Measurements from ENCODE around the gene JTB. TPM values are rescaled to one million over a fixed set of nuclear protein-coding genes. Genes with fewer than 3 reads are reported as not detected.

Gene JTB
- total and polyA plus RNA-seq, 7 donors = 171 to 324 (median 245) TPM

DNA sequence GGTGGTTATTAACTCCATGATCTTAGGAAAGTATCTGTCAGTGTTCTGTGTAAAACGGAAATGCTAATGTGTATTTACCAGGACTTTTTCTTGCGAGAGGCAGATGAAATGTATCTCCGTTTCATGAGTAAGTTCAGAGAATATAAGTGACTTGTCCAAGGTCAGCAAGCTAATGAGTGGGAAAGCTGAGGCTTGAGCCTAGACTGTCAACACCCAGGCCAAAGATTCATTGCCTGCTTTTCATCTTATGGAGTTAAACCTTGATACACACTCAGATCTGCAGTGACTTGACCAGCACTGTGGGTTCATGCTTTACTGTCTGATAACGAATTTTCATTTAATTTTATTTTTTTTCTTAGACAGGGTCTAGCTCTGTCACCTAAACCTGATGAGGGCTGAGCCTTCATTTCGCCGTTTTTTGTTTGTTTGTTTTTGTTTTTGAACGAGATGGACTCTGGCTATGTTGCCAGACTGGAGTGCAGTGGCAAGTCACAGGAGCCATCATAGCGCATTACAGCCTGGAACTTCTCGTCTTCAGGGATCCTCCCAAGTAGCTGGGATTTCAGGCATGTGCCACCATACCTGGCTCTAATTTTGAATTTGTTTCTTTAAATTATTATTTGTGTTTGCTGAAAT is 918 bp upstream of the JTB start:
- 39 to 66% methylated on average over 9 of the region's 9 CpGs for WGBS, 2 donors
- Histone ChIP-seq H3K9me3 (no peaks in the 10 kb centered on the region), H3K4me1 (peaks cover 0 to 28% (median 23%) of the 10 kb centered on the region in 4 donors), H3K27ac (peak overlapping the region; percentile 92 to 96 (median 92)), H3K27me3 (no peaks in the 10 kb centered on the region), H3K36me3 (peaks cover 0 to 62% (median 23%) of the 10 kb centered on the region in 4 donors), H3K4me3 (peak overlapping the region in 3 of 4 donors; percentile 76 to 92 (median 90))
- intact Hi-C loops (cut with DNase I) = no loop called here
- DNase-seq = no peak
- TF ChIP-seq POLR2AphosphoS5 (IDR thresholded peaks at IDR 0.05) (no peak), POLR2A (IDR thresholded peaks at IDR 0.05) (no peak), EP300 (IDR thresholded peaks at IDR 0.05) (no peak)

DNA sequence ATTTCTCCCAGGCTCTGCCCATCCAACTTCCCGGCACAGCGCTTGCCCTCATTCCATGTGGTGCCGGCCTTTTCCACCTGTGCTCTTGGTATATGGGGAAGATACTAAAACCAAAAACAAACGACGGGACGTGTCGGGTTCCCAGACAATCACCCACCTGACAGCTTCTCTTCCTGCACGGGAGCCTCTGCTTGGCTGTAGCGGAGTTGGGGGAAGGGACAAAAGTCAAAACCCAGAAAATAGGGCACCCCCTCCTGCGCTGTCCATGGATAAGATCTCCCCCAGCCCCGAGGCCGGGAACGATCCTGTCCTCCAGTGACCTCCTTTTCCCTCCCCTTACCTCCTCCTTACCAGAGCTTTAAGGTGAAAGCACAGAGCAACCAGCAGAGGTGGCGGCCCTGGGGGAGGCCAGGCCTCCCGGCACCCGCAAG is 640 bp downstream of the JTB start:
- H3K4me3 ChIP-seq = peak overlapping the region; percentile 76 to 99 (median 91)
- H3K4me1 ChIP-seq = peaks cover 0 to 28% (median 23%) of the 10 kb centered on the region in 4 donors
- no peaks in the 10 kb centered on the region for H3K27me3 ChIP-seq
- WGBS, 2 donors = 1% methylated on average over 16 of the region's 16 CpGs
- H3K27ac ChIP-seq = peak overlapping the region; percentile 92 to 96 (median 92)
- H3K36me3 ChIP-seq = peaks cover 0 to 50% (median 23%) of the 10 kb centered on the region in 4 donors
- no peak for DNase-seq
- no peaks in the 10 kb centered on the region for H3K9me3 ChIP-seq
- TF ChIP-seq POLR2AphosphoS5 (IDR thresholded peaks at IDR 0.05) (peak in 1 of 4 donors; percentile 6), POLR2A (IDR thresholded peaks at IDR 0.05) (no peak)
- intact Hi-C loops (cut with DNase I) = no loop called here

DNA sequence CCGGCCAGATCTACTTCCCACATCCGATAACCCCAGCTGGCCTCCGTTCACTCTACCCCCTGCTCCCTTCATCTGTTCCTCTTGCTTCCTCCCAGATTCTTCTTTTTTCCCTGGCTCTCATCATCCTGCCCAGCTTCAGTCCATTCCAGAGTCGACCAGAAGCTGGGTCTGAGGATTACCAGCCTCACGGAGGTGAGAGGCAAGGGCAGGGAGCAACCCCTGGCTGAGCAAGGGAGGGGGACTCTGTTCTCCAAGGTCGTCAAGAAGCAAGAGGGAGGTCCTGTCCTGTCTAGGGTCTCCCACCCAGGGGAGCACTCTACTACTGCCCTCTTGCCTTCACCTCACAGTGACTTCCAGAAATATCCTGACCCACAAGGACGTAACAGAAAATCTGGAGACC is 3.9 kb downstream of the JTB start:
- intact Hi-C loops (cut with DNase I) = no loop called here
- Histone ChIP-seq H3K4me3 (no peak overlapping the region), H3K27ac (no peak overlapping the region), H3K9me3 (no peaks in the 10 kb centered on the region), H3K36me3 (peaks cover 0 to 32% (median 23%) of the 10 kb centered on the region in 4 donors), H3K27me3 (no peaks in the 10 kb centered on the region), H3K4me1 (peaks cover 0 to 28% (median 23%) of the 10 kb centered on the region in 4 donors)
- no peak for DNase-seq
- WGBS, 2 donors = 85 to 86% methylated on average over 7 of the region's 7 CpGs
- TF ChIP-seq POLR2AphosphoS5 (IDR thresholded peaks at IDR 0.05) (no peak), CTCF (IDR thresholded peaks at IDR 0.05) (no peak)

GRCh38 chr1:153973071-153973470 is 4.4 kb downstream of the JTB start:
- Histone ChIP-seq H3K9me3 (no peaks in the 10 kb centered on the region), H3K4me1 (peaks cover 0 to 28% (median 23%) of the 10 kb centered on the region in 4 donors), H3K27me3 (no peaks in the 10 kb centered on the region), H3K27ac (no peak overlapping the region), H3K4me3 (no peak overlapping the region), H3K36me3 (peaks cover 0 to 32% (median 23%) of the 10 kb centered on the region in 4 donors)
- intact Hi-C loops (cut with DNase I) = no loop called here
- no peak for TF ChIP-seq CTCF (IDR thresholded peaks at IDR 0.05)
- TF ChIP-seq POLR2A (IDR thresholded peaks at IDR 0.05) = no peak
- TF ChIP-seq POLR2AphosphoS5 (IDR thresholded peaks at IDR 0.05) = no peak
- TF ChIP-seq EP300 (IDR thresholded peaks at IDR 0.05) = no peak
- 94 to 97% methylated on average over 3 of the region's 3 CpGs for whole genome bisulfite sequencing, 2 donors
- DNase-seq = no peak

DNA sequence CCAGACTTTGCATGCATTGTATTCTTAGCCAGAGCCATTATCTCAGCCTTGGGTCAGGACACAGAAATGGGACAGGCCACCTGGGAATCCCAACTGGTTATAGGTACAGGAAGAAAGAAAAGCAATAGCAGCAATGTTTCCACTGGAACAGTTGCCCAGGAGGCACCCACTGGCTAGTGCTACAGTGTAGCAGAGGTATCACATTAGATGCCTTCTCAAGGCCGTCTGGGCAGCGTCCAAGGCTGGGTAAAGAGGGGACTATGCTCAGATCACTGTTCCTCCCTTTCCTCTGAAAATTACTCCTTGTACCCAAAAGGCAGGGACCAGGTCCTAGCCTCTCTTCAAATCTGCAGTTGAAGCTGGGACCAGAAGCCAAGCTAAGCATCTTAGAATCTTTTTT is 7.1 kb downstream of the JTB start:
- no peak overlapping the region for H3K27ac ChIP-seq
- H3K4me1 ChIP-seq = peaks cover 0 to 24% (median 19%) of the 10 kb centered on the region in 4 donors
- H3K9me3 ChIP-seq = no peaks in the 10 kb centered on the region
- TF ChIP-seq POLR2AphosphoS5 (IDR thresholded peaks at IDR 0.05) (no peak), POLR2A (IDR thresholded peaks at IDR 0.05) (no peak), CTCF (IDR thresholded peaks at IDR 0.05) (no peak), EP300 (IDR thresholded peaks at IDR 0.05) (no peak)
- H3K4me3 ChIP-seq = no peak overlapping the region
- H3K36me3 ChIP-seq = peaks cover 0 to 23% (median 16%) of the 10 kb centered on the region in 4 donors
- intact Hi-C loops (cut with DNase I) = no loop called here
- no peaks in the 10 kb centered on the region for H3K27me3 ChIP-seq
- WGBS, 2 donors = 83 to 94% methylated on average over 2 of the region's 2 CpGs
- DNase-seq = no peak

Data from sigmoid colon (tissue), 7 donors.